Stimulated activated CD8-positive, alpha-beta memory T cell treated with anti-CD3 and anti-CD28 coated beads, Interleukin-7, amount 100 ng/mL, for 48 hours (primary cell): ENCODE measurements around the gene DBN1.

Experiments used
- DNase-seq, 2 donors: peaks; one replicate each; pipeline ENCODE4 v3.0.0-alpha.2; 2020; ENCODE audit warnings: low read depth in 1 of 2; ENCODE audit errors: extremely low read depth in 1 of 2

The DBN1 gene

DNA sequence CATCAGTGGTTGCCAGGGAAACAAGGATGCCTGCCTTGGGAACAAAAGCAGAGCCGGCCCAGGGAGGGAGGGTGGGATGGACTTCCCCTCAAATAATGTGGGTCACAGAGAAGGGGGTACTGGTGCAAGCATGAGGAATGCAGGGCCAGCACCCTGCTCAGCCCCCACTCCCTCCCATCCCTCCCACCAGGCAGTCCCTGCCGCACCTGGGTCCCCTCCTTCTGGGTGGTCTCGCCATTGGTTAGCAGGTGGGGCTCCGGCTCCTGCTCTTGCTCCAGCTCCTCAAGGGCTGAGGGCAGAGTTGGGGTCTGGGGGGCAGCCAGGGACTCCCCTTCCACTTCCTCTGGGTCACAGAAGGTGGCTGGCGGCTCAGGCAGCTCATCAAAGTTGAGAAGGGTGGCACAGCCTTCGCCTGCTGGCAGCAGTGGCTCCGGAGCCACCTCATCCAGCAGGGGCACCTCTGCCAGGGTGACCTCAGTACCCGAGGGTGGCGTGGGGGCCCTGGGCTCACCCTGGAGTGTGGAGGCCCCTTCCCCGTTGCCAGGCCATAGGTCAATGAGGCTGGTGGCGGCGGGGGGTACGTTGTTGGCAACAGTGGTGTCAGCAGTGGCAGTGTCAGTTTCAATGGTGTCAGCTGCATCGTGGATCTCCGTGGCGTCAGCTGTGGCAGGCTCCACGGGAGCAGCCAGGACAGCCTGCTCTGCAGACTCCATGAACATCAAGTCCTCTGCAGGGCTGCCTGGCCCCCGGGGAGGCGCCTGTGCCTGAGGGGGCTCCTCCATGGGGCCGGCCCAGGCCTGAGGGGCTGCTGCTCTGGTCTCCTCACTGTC lies 15.4 kb downstream of the DBN1 start:
- DNase-seq = no peak

DNA sequence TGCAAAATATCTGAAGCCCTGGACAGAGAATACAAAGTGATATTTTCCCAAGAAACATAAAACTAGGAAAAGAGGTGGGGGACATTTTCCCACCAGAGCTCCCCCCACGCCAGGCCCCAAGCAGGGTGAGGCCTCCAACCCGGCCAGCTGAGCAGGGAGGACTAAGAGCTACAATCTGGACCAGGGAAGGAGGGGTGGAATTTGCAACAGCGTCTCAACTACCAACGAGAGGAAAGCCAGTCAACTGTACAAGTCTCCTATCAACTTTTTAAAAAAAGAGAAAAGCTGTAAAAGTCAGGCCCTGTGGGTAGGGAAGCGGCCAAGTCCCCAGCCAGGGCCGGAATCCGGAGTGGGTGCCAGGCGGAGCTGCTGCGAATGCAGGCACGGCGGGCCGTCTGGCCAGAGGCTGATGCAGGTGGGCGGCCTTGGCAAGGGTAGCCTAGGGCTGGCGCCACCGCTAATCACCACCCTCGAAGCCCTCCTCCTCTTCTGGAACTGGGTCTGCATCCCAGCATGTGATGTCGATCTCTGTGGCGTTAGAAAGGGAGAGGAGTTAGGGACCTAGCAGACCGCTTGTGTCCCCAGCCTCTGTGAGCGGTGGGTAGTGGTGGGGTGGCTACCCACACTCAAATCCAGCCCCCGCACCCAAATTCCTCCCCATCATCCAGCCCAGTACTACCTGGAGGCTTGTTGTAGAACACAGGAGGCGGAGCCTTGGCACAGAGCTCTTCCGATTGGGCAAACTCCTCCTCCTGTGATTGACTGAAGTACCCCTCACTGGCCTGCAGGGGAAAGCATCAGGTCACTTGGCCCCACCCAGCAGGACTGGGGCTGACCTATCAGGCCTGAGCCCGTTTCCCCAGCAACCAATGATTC lies 16.2 kb downstream of the DBN1 start:
- peak in 1 of 2 donors; percentile 71 for DNase-seq

DNA sequence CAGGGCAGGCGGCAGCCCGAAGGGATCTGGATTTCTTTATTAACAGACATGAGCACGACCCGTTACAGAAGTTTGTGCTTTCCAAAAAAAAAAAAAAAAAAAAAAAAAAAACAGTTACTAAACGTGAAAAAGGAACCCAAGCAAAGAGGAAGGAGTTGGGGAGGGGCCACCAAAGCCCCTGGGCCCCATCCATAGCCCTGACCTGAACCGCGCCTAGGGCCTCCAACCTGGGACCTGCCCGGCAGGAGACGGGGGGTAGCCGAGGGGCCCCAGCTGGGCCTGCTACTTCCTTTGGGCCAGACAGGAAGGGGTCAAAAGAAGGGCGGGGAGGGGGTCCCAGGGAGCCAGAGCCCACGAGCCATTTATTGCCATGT lies 16.9 kb downstream of the DBN1 start:
- no peak for DNase-seq

- peak; percentile 86 to 95 for DNase-seq
Measured at GRCh38 chr5:177455661-177456590, 17.5 kb downstream of the DBN1 start.

- peak; percentile 85 to 86 for DNase-seq
Measured at GRCh38 chr5:177455036-177455660, 18.3 kb downstream of the DBN1 start.

- DNase-seq = peak; percentile 83 to 90
Measured at GRCh38 chr5:177454397-177455035, 18.9 kb downstream of the DBN1 start.

- no peak for DNase-seq
Measured at GRCh38 chr5:177453852-177454396, 19.5 kb downstream of the DBN1 start.

DNA sequence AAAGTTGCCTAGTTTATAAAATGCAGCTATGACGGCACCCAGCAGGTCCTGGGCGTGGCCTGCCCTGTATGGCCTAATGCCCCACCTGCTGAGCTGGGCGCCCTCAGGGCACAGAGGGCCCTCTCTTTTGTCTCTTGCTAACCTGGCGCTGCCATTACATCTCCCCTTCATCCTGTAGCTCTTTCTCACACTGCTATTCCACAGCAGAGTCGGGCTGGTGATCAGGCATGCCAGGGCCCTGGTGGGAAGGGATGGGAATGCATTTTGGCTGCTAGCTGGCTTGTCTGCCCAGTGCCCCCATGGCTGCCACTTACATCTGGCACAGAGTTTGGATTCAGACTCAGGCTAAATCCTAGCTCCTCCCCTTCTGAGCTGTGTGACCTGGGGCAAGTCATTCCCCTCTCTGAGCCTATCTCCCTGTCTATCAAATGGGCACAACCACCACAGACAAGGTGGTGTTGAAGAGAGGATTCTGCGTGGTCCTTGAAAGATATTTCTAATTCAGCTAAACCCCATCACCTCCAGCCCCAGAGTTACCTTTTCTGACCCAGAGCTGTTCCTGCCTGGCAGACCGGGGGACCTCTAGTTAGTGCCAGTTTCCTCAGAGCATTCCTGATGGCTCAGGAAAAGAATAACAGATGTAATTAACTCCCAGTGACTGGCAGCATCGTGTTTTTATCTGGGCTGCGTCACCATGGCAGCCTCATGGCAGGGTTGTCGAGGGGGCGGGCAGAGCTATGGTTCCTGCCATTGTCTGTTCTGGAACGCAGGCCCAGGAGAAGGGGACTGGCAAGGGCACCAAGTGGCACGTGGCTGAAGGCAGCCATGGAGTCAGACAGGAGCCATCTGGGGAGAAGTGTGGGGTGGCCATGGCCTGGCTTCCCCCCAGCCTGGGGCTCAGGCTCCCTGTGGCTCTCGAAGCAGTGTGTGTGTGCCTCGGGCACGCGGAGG lies 20.5 kb downstream of the DBN1 start:
- DNase-seq = no peak

DNA sequence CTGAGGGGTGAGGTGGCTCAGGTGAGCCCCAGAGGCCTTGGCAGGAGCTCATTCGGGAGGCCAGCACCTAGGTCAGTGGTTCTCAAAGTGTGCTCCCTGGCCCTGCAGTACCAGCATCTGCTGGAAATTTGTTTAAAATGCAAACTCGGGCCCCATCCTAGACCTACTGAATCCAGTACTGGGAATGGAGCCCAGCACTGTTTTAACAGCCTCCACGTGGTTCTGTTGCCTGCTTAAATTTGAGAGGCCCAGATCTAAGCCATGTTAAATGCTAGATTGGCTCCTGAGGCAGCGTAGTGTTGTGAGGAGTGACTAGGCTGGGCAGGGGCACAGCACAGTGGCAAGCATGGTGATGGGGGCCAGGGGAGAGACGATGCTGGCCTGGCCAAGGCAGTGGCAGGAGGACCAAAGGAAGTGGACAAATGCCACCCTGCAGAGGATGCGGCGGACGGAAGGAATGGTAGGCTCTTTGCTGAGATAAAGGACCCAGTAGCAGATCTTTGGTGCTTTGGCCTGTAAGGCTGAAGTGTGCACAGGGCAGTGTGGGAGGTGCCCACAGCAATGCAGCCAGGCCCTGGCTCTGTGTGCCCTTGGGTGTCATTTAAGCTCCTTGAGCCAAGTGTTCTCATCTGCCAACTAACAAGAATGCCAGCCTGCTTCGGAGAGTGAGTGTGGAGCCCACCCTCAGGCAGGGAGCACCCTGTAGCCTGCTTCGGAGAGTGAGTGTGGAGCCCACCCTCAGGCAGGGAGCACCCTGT lies 22.6 kb downstream of the DBN1 start:
- no peak for DNase-seq

DNA sequence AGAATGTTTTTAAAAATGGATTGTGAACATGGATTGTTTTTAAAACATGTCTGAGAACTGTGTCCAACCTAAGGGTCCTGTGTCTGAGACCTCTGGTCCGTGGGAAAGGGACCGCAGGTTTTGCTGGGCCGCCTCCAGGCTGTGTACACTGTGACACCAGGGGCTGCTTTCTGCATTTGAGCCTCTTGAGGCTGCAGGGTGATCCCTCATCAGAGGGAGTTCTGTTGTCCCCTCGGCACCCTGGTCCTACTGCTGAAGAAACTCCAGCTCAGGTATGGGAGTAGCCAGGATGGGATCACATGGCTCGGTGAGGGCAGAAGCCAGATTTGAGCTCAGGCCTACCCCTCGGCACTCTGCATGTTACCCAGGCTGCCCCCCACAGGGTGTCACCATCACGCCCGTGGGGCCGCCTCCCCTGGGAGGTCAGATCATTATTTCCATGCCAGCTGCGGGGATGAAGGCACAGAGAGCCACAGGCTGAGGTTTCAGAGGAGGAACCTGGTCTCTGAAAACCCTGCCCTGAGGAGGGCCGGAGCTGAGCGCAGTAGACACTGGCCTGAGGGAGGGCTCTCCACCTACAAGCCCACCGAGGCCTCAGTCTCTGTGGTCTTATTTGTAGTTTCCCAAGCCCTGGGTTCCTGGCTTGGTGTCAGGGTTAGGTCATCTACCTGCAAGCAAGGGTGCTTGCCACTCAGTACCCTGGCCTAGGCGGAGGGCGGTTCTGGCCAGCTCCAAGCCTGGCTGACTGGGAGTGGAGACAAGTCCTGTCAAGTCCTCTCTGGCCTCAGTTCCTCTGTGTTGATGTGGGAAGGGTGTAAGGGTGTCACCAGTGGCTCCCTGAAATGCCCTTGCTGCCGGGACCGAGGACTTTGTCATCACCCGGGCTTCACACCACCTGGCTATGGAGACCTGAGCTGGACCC lies 24.0 kb downstream of the DBN1 start:
- DNase-seq = no peak

DNA sequence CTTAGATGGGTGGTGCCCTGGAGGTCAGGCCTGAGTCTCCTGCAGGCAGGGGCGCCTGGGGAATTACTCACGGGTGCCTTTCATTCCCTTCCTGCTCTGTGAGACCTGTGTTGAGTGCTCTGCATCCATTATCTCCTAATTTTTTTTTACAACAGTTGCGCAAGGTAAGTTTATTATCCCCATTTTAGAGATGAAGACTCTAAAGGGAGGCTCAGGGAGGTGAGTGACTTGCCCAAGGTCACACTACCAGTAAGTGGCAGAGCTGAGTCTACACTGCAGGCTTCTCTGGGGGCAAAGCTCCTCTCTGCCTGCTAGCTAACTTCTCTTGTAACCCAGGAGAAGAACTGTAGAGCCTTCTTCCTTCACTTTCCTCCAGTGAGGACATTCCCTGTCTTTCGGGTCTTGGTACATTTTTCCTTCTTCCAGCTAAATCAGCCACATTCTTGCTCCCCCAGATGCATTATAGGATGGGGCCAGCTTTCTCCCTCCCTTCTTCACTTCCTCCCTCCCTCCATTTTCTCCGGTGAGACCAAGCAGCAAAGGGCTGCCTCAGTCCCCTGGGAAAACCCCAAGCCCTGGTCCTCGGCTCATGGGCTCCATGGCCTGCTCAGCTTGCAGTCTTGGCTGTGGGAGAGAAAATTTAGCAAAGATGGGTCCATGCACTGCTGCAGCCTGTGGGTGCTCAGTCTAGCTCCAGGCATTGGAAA lies 25.0 kb downstream of the DBN1 start:
- no peak for DNase-seq

DNA sequence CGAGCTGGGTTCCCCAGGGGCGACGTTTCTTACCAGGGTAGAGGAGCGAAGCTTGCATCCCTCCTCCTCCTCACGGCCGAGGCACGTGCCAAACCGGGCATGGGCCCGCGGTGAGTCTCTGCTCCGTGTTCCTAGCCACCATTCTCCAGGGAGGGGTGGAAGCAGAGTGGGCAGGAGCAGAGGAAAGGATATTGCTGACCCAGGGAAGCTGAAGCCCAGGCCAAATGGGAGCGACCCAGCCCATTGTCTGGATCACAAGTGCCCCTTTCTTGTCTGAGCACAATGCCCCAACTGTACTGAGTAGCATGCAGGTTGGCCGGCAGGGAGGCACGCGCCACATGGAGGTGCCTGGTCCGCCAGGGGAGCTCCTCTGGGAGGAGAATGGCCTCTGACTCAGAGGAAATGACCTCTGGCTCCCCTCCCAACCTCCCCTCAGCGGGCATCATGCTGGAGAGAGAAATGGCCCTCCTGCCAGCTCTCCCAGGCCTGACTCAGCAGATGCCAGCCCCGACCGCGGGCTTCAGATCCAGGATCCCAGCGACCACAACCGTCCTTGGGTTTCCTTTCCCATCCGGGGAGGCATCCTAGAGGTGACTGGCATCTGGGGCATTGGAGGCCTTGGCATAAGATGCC lies 25.7 kb downstream of the DBN1 start:
- no peak for DNase-seq

GRCh38 chr5:177447066-177447610 lies 26.3 kb downstream of the DBN1 start:
- DNase-seq = no peak

DNA sequence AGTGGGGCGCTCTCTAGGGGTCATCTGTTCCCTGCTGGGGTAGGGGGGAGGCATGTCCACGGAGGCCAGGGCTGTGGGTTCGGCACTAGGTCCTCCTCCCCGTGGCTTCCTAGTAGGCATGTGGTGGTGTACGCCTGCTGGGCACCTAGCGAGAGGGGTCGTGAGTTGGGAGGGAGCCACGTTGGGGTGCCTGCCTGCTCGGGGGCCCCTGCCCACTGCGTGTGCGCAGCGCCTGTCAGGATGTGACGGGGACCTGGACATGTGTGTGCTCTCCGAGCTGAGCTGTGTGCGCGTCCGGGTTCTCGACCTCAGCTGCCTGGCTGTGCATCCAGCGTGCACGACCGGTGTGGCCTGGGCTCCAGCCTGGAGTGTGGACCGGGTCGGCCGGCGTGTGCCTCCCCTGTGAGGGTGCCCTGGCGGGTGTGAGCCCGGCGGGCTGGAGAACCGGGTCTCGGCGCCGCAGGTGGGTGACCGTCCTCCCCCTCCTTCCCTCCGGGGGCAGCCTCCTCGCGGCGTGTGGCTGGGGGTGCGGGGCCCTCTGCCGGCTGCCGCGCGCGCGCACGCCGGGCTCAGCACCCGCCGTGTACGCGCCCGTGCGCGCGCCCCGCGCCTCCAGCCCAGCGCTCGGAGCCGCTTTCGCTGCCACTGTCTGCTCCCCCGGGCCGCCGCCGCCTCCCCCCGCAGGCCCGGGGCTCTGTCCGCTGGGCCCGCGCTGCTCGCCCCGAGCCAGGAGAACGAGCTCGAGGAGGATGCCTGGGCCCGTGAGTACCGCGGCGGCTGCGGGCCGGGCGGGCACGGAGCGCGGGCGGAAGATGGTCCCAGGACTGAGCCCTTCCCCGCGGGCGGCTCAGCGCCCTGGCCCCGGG lies 27.0 kb downstream of the DBN1 start, which contains the start of gene PRR7:
Gene PRR7, plus strand, starts transcription at position 615 of the 866 bp plus-strand sequence. CDS start 8,254 bp downstream, outside the sequence.
- peak in 1 of 2 donors; percentile 53 for DNase-seq

DNA sequence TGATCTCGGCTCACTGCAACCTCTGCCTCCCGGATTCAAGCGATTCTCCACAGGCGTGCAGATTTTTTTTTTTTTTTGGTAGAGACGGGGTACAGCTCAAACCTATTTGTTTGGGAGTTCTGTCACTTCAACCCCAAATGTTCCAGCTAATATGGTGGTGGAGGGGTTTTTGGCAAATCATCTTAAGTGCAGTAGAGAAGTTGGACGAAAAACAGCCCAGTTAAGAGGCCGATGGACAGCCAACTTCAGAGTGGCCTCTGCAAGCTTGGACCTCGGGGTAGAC lies 27.6 kb downstream of the DBN1 start:
- DNase-seq = no peak
